T-helper 2 cell treated with Interferon-gamma antibody and Interleukin-4, amounts not matched to agents 5 μg/mL and 100 μg/mL, for 36 hours (primary cell): Measurements from ENCODE around the gene KRIT1.

Experiments used
- DNase-seq: peaks from one replicate; pipeline ENCODE4 v3.0.0; 2021; ENCODE audit warnings: low spot score
- H3K27ac Mint-ChIP-seq: one replicate; pipeline ENCODE4 v1.8.0; 2021; ENCODE audit warnings: mild to moderate bottlenecking, mixed read lengths
- H3K27me3 Mint-ChIP-seq: one replicate; pipeline ENCODE4 v1.8.0; 2021; ENCODE audit warnings: low read depth, mixed read lengths
- H3K36me3 Mint-ChIP-seq: one replicate; pipeline ENCODE4 v1.8.0; 2021; ENCODE audit warnings: low read depth, mixed read lengths
- H3K4me1 Mint-ChIP-seq: one replicate; pipeline ENCODE4 v1.8.0; 2021; ENCODE audit warnings: low read depth, mixed read lengths
- H3K4me3 Mint-ChIP-seq: one replicate; pipeline ENCODE4 v1.8.0; 2022; ENCODE audit warnings: mild to moderate bottlenecking, moderate library complexity, mixed read lengths
- H3K9me3 Mint-ChIP-seq: one replicate; pipeline ENCODE4 v1.8.0; 2021; ENCODE audit warnings: mixed read lengths

The KRIT1 gene

GRCh38 chr7:92155108-92155739 is 90.5 kb downstream of the KRIT1 start:
- no peak overlapping the region for H3K27ac Mint-ChIP-seq
- H3K9me3 Mint-ChIP-seq, result no peaks in the 10 kb centered on the region
- H3K4me3 Mint-ChIP-seq, result no peak overlapping the region
- DNase-seq, result no peak
- H3K4me1 Mint-ChIP-seq, result peaks cover 5% of the 10 kb centered on the region
- no peaks in the 10 kb centered on the region for H3K36me3 Mint-ChIP-seq
- peaks cover 13% of the 10 kb centered on the region for H3K27me3 Mint-ChIP-seq

- Mint-ChIP-seq H3K36me3 (no peaks in the 10 kb centered on the region), H3K4me1 (no peaks in the 10 kb centered on the region), H3K4me3 (no peak overlapping the region), H3K27ac (no peak overlapping the region), H3K9me3 (no peaks in the 10 kb centered on the region), H3K27me3 (peaks cover 10% of the 10 kb centered on the region)
- no peak for DNase-seq
Measured at GRCh38 chr7:92150450-92151017, 95.2 kb downstream of the KRIT1 start.

- H3K36me3 Mint-ChIP-seq, result no peaks in the 10 kb centered on the region
- DNase-seq, result no peak
- no peak overlapping the region for H3K27ac Mint-ChIP-seq
- no peaks in the 10 kb centered on the region for H3K4me1 Mint-ChIP-seq
- peaks cover 7% of the 10 kb centered on the region for H3K27me3 Mint-ChIP-seq
- no peak overlapping the region for H3K4me3 Mint-ChIP-seq
- H3K9me3 Mint-ChIP-seq, result no peaks in the 10 kb centered on the region
Measured at GRCh38 chr7:92149736-92150239, 95.9 kb downstream of the KRIT1 start.
